Measurements from ENCODE around the gene FAM76B. TPM values are rescaled to one million over a fixed set of nuclear protein-coding genes. Genes with fewer than 3 reads are reported as not detected.

Gene FAM76B
- total and polyA plus RNA-seq, 2 of the 13 experiments (the other 11 are each of a cell fraction or from before 2014, with no cell fraction given): 20.2 to 24.2 TPM

GRCh38 chr11:95790123-95790932 lies 746 bp upstream of the FAM76B start, which contains the start of gene CEP57 (continued):
- peak; percentile 44; the same call in 1 of the 2 replicates for TF ChIP-seq MXD1 (CRISPR knock-in tag; IDR thresholded peaks at IDR 0.05)
- TF ChIP-seq ZMYM4 (CRISPR knock-in tag; IDR thresholded peaks at IDR 0.05): no peak
- TF ChIP-seq ATF5 (CRISPR knock-in tag; IDR thresholded peaks at IDR 0.05; ENCODE audit: low read depth): no peak
- TF ChIP-seq THRA (CRISPR knock-in tag; IDR thresholded peaks at IDR 0.05; ENCODE audit: borderline replicate concordance): no peak
- TF ChIP-seq ZNF33A (CRISPR knock-in tag; IDR thresholded peaks at IDR 0.05; ENCODE audit: borderline replicate concordance): no peak
- TF ChIP-seq ZFY (CRISPR knock-in tag; IDR thresholded peaks at IDR 0.05): peak; percentile 49
- no peak for TF ChIP-seq ZSCAN5A (CRISPR knock-in tag; IDR thresholded peaks at IDR 0.05; ENCODE audit: borderline replicate concordance)
- no peak for TF ChIP-seq EHMT2 (IDR thresholded peaks at IDR 0.05; ENCODE audit: borderline replicate concordance, low read depth, low read length)
- TF ChIP-seq GPBP1L1 (CRISPR knock-in tag; IDR thresholded peaks at IDR 0.05): no peak
- no peak; the same call in 1 of the 2 replicates for TF ChIP-seq UBTF (CRISPR knock-in tag; IDR thresholded peaks at IDR 0.05)
- TF ChIP-seq BATF2 (CRISPR knock-in tag; IDR thresholded peaks at IDR 0.05): no peak
- TF ChIP-seq NFATC3 (CRISPR knock-in tag; IDR thresholded peaks at IDR 0.05): no peak
- no peak for TF ChIP-seq SPEN (CRISPR knock-in tag; IDR thresholded peaks at IDR 0.05; ENCODE audit: low read depth)
- TF ChIP-seq ZGPAT (CRISPR knock-in tag; IDR thresholded peaks at IDR 0.05): no peak
- no peak for TF ChIP-seq FUBP1 (CRISPR knock-in tag; IDR thresholded peaks at IDR 0.05; ENCODE audit: borderline replicate concordance)
